NAMALWA (cell line): Measurements from ENCODE around the gene HDAC9.
A peak's percentile ranks its signal among the peaks of the same experiment; 100 is the strongest.
"Not testable (repeated sequence)": the region's sequence is repeated elsewhere in the genome, so short reads cannot be mapped to it uniquely, and the experiment has no call there.

Experiments used
- DNase-seq: peaks from one replicate; pipeline ENCODE4 v3.0.0-alpha.2; 2015; ENCODE audit warnings: low spot score

Gene HDAC9

GRCh38 chr7:19030281-19030680 is 534.7 kb downstream of the HDAC9 start:
- no peak for DNase-seq

- DNase-seq, result not testable (repeated sequence)
Observed at GRCh38 chr7:19032942-19033341, 537.4 kb downstream of the HDAC9 start.

DNA sequence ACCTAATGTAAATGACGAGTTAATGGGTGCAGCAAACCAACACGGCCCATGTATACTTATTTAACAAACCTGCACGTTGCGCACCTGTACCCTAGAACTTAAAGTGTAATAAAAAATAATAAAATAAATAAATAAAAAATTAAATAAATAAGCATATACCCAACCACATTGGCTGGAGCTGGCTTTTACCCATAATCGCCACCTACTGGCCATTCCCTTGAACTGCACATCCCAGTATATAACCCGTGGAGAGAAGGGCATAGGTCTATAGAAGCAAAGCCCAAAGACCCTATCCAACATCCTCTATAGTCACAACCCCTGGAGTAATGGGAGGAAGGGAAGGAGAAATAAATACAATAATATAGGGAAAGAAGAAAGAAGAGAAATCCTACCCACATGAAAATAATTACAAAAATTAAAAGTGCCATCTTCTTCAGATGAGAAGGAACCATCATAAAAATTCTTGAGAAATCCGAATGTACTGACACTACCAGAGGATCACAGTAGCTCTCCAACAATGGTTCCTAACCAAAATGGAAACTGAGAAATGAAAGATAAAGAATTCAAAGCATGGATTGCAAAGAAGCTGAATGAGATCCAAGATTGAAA is 556.3 kb downstream of the HDAC9 start:
- peak; percentile 73 for DNase-seq
